Activated B cell treated with CpG ODN at 0.5 μM for 24 hours (primary cell): ENCODE results near the gene DAZAP1. TPM values are rescaled to one million over a fixed set of nuclear protein-coding genes. Genes with fewer than 3 reads are reported as not detected.

ENCODE experiments used
- ATAC-seq: fragments of 200-7000 bp; cut with Tn5 transposase; one replicate; pipeline ENCODE4 v1.10.0; 2021; ENCODE audit warnings: low read depth, mild to moderate bottlenecking, moderate library complexity
- CTCF ChIA-PET: fragments of 350-600 bp; sonication (Branson Sonifier 250); formaldehyde crosslinking; loops from one replicate; lab custom pipeline; 2021; ENCODE audit warnings: antibody characterized with exemption; lab: Charles Lee
- POLR2A ChIA-PET: fragments of 350-600 bp; sonication (Branson Sonifier 250); formaldehyde crosslinking; loops from one replicate; lab custom pipeline; 2021; ENCODE audit warnings: antibody characterized with exemption; lab: Charles Lee
- DNase-seq: peaks from one replicate; pipeline ENCODE4 v3.0.0; 2022
- H3K27ac Mint-ChIP-seq: one replicate; pipeline ENCODE4 v1.8.0; 2020; ENCODE audit warnings: mixed read lengths
- H3K27me3 Mint-ChIP-seq: one replicate; pipeline ENCODE4 v1.8.0; 2021; ENCODE audit warnings: mixed read lengths
- H3K36me3 Mint-ChIP-seq: one replicate; pipeline ENCODE4 v1.8.0; 2021; ENCODE audit warnings: low read depth, mixed read lengths
- H3K4me1 Mint-ChIP-seq: one replicate; pipeline ENCODE4 v1.8.0; 2021; ENCODE audit warnings: mixed read lengths
- H3K4me3 Mint-ChIP-seq: one replicate; pipeline ENCODE4 v1.8.0; 2020; ENCODE audit warnings: mild to moderate bottlenecking, mixed read lengths
- H3K9me3 Mint-ChIP-seq: one replicate; pipeline ENCODE4 v1.8.0; 2020; ENCODE audit warnings: mixed read lengths
- CTCF ChIP-seq: fragments of 200-600 bp; IDR thresholded peaks from one replicate; pipeline ENCODE4 v1.8.0; 2022; ENCODE audit warnings: antibody characterized with exemption, mild to moderate bottlenecking
- intact Hi-C: fragments of 100-400 bp; cut with micrococcal nuclease; formaldehyde crosslinking; loops from one replicate; pipeline ENCODE4 v1.15.1; 2024
- total RNA-seq: library from RNA; stranded (reverse); gene quantifications from 2 replicates; pipeline ENCODE4 v1.2.3, GENCODE V29; 2022

Gene DAZAP1
- total RNA-seq, 1 donor from 2014 or later: 195 TPM

GRCh38 chr19:1366296-1366695, 41.1 kb upstream of the DAZAP1 start:
- Mint-ChIP-seq H3K4me1 (peaks cover 33% of the 10 kb centered on the region), H3K27ac (no peak overlapping the region), H3K9me3 (no peaks in the 10 kb centered on the region), H3K27me3 (no peaks in the 10 kb centered on the region), H3K4me3 (no peak overlapping the region), H3K36me3 (peaks cover 52% of the 10 kb centered on the region)
- intact Hi-C loops: no loop called here
- ChIA-PET CTCF (no interaction called here), POLR2A (interaction anchor here (1.1 kb wide), 1 partner anchor 97 kb away, joined by 6 read pairs; the partner anchor contains the start of gene CIRBP)
- DNase-seq (no peak), ATAC-seq (no peak)
- no peak for TF ChIP-seq CTCF

- ChIA-PET CTCF (no interaction called here), POLR2A (interaction anchor here (1.1 kb wide), 1 partner anchor 98 kb away, joined by 6 read pairs; the partner anchor contains the start of gene CIRBP)
- Mint-ChIP-seq H3K27ac (no peak overlapping the region), H3K27me3 (no peaks in the 10 kb centered on the region), H3K36me3 (peaks cover 47% of the 10 kb centered on the region), H3K9me3 (no peaks in the 10 kb centered on the region), H3K4me3 (no peak overlapping the region), H3K4me1 (peaks cover 25% of the 10 kb centered on the region)
- ATAC-seq (no peak), DNase-seq (no peak)
- no peak for TF ChIP-seq CTCF
- intact Hi-C loops: no loop called here
These were observed 40.2 kb upstream of the DAZAP1 start for GRCh38 chr19:1366899-1367870.

GRCh38 chr19:1369214-1369805, 38.1 kb upstream of the DAZAP1 start:
- no peak for TF ChIP-seq CTCF
- CTCF ChIA-PET: interaction anchor here (2.1 kb wide), 1 partner anchor 125 kb away, joined by 8 read pairs; no protein-coding TSS in a partner anchor
- Mint-ChIP-seq H3K4me3 (no peak overlapping the region), H3K27ac (no peak overlapping the region), H3K9me3 (no peaks in the 10 kb centered on the region), H3K36me3 (peaks cover 53% of the 10 kb centered on the region), H3K27me3 (no peaks in the 10 kb centered on the region), H3K4me1 (peaks cover 4% of the 10 kb centered on the region)
- no peak for DNase-seq
- intact Hi-C loops: no loop called here
- no peak for ATAC-seq
- POLR2A ChIA-PET: no interaction called here

- Mint-ChIP-seq H3K4me1 (no peaks in the 10 kb centered on the region), H3K9me3 (no peaks in the 10 kb centered on the region), H3K4me3 (no peak overlapping the region), H3K27me3 (no peaks in the 10 kb centered on the region), H3K36me3 (peaks cover 52% of the 10 kb centered on the region), H3K27ac (no peak overlapping the region)
- ChIA-PET CTCF (interaction anchor here (0.9 to 2.7 kb wide), 3 partner anchors 55 to 127 kb away, joined by 3 to 15 read pairs (median 8); no protein-coding TSS in a partner anchor), POLR2A (interaction anchor here (0.7 kb wide), 1 partner anchor 71 kb away, joined by 4 read pairs; no protein-coding TSS in a partner anchor)
- TF ChIP-seq CTCF: no peak
- intact Hi-C loops: no loop called here
- no peak for ATAC-seq
- DNase-seq: no peak
These were observed 36.6 kb upstream of the DAZAP1 start for GRCh38 chr19:1370579-1371361.
